Lung (tissue), 12 donors: ENCODE measurements around the gene BMP6. TPM values are rescaled to one million over a fixed set of nuclear protein-coding genes. Genes with fewer than 3 reads are reported as not detected.

ENCODE experiments used
- ATAC-seq: fragments of 200-7000 bp; cut with Tn5 transposase; one replicate; pipeline ENCODE4 v1.9.1; 2020; ENCODE audit warnings: moderate number of reproducible peaks; ENCODE audit not compliant: insufficient read depth, low FRiP score
- DNase-seq, 3 donors: peaks; one replicate each; pipeline ENCODE4 v3.0.0-alpha.2; 2013 to 2017
- H3K27ac ChIP-seq, 2 donors: one replicate each; pipeline ENCODE4 v1.5.1; 2013; ENCODE audit warnings: mild to moderate bottlenecking in 2 of 2, moderate library complexity in 2 of 2, control low read depth in 1 of 2, inconsistent platforms in 1 of 2, low read depth in 1 of 2, low read length in 1 of 2
- H3K27me3 ChIP-seq, 3 donors: one replicate each; pipeline ENCODE4 v1.5.1; 2013; ENCODE audit warnings: low read length in 2 of 3; ENCODE audit not compliant: control insufficient read depth in 3 of 3, insufficient read depth in 3 of 3
- H3K36me3 ChIP-seq, 4 donors: one replicate each; pipeline ENCODE4 v1.5.1; 2013; ENCODE audit warnings: low read length in 4 of 4, mild to moderate bottlenecking in 1 of 4, moderate library complexity in 1 of 4; ENCODE audit not compliant: control insufficient read depth in 4 of 4, insufficient read depth in 4 of 4
- H3K4me1 ChIP-seq, 5 donors: one replicate each; pipeline ENCODE4 v1.5.1; 2013; ENCODE audit warnings: low read length in 5 of 5, mild to moderate bottlenecking in 2 of 5, moderate library complexity in 1 of 5; ENCODE audit not compliant: control insufficient read depth in 5 of 5, insufficient read depth in 5 of 5
- H3K4me3 ChIP-seq: one replicate; pipeline ENCODE4 v1.5.1; 2013; ENCODE audit warnings: mild to moderate bottlenecking, control low read depth, moderate library complexity
- H3K9ac ChIP-seq, 2 donors: one replicate each; pipeline ENCODE4 v1.5.1; 2013; ENCODE audit warnings: low read length in 2 of 2, control low read depth in 1 of 2; ENCODE audit not compliant: insufficient read depth in 1 of 2
- H3K9me3 ChIP-seq, 4 donors: one replicate each; pipeline ENCODE4 v1.5.1; 2013; ENCODE audit warnings: low read length in 3 of 4, mild to moderate bottlenecking in 1 of 4, moderate library complexity in 1 of 4; ENCODE audit not compliant: control insufficient read depth in 4 of 4, insufficient read depth in 3 of 4
- WGBS, 2 donors: extraction: QIAGEN DNeasy Blood & Tissue Kit; methylation state at CpG; one replicate each; pipeline ENCODE4 v1.1.7; 2013; 5-methylcytosine and 5-hydroxymethylcytosine counted together
- polyA plus RNA-seq, 2 donors: library from polyadenylated mRNA; stranded (reverse); fragments of 200-250 nt; gene quantifications; one replicate each; pipeline ENCODE4 v1.2.1, GENCODE V29; 2013
- total RNA-seq, 2 donors: library from RNA; depleted of rRNA in 1 of 2; stranded (reverse); fragments of >200 nt in 1 of 2; gene quantifications; one replicate each; pipeline ENCODE4 v1.2.1, GENCODE V29; 2014 to 2021
- TF ChIP-seq, protein P1 (sequence below): IDR thresholded peaks from 2 replicates; pipeline ENCODE4 v1.5.1; 2012; ENCODE audit warnings: mild to moderate bottlenecking; ENCODE audit errors: control extremely low read depth, extremely low read depth
- donor health status: control.
- donor health status: control.
- donor health status: Bipolar disorder and iron deficiency.
- donor health status: healthy.
- donor health status: DM: yes; HTN: yes; CAD: no.

The BMP6 gene
- total and polyA plus RNA-seq, 4 donors, result 2.3 to 17.3 (median 10.6) TPM

DNA sequence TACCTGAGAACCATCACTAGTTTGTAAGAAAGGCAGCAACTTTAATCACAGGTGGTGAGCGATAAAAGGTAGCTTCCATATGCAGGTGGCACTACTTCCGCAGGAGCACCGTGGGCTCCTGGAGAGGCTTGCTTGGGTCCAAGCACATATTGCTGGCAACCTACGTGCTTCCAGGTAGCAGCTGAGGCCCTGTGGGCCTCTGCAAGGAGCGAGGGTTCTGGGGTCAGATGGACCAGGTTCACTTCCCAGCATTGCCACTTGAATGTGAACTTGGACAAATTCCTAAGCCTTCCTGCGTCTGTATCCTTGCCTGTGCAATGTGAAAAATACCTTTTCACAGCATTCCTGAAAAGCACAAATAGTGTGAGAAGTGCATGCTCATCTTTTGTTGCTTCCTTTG lies 153.7 kb downstream of the BMP6 start:
- H3K27ac ChIP-seq, result no peak overlapping the region
- no peaks in the 10 kb centered on the region for H3K27me3 ChIP-seq
- no peak for ATAC-seq
- H3K9ac ChIP-seq, result no peak overlapping the region
- no peaks in the 10 kb centered on the region for H3K9me3 ChIP-seq
- WGBS, 2 donors, result 94 to 95% methylated on average over 6 of the region's 6 CpGs
- H3K4me3 ChIP-seq, result no peak overlapping the region
- TF ChIP-seq, protein P1, sequence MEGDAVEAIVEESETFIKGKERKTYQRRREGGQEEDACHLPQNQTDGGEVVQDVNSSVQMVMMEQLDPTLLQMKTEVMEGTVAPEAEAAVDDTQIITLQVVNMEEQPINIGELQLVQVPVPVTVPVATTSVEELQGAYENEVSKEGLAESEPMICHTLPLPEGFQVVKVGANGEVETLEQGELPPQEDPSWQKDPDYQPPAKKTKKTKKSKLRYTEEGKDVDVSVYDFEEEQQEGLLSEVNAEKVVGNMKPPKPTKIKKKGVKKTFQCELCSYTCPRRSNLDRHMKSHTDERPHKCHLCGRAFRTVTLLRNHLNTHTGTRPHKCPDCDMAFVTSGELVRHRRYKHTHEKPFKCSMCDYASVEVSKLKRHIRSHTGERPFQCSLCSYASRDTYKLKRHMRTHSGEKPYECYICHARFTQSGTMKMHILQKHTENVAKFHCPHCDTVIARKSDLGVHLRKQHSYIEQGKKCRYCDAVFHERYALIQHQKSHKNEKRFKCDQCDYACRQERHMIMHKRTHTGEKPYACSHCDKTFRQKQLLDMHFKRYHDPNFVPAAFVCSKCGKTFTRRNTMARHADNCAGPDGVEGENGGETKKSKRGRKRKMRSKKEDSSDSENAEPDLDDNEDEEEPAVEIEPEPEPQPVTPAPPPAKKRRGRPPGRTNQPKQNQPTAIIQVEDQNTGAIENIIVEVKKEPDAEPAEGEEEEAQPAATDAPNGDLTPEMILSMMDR, result no peak
- DNase-seq, result no peak
- peaks cover 27 to 33% (median 28%) of the 10 kb centered on the region in 4 donors for H3K36me3 ChIP-seq
- no peaks in the 10 kb centered on the region for H3K4me1 ChIP-seq

DNA sequence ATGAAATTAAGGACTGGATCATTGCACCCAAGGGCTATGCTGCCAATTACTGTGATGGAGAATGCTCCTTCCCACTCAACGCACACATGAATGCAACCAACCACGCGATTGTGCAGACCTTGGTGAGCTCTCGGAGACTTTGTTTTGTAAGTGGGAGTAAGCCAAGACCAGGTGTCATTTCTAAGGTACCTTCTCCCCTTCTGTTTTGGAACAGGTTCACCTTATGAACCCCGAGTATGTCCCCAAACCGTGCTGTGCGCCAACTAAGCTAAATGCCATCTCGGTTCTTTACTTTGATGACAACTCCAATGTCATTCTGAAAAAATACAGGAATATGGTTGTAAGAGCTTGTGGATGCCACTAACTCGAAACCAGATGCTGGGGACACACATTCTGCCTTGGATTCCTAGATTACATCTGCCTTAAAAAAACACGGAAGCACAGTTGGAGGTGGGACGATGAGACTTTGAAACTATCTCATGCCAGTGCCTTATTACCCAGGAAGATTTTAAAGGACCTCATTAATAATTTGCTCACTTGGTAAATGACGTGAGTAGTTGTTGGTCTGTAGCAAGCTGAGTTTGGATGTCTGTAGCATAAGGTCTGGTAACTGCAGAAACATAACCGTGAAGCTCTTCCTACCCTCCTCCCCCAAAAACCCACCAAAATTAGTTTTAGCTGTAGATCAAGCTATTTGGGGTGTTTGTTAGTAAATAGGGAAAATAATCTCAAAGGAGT lies 154.2 kb downstream of the BMP6 start:
- H3K4me1 ChIP-seq, result no peaks in the 10 kb centered on the region
- TF ChIP-seq, protein P1, result no peak
- ATAC-seq (no peak), DNase-seq (no peak)
- WGBS, 2 donors, result 91% methylated on average over 13 of the region's 13 CpGs
- H3K27me3 ChIP-seq, result no peaks in the 10 kb centered on the region
- no peaks in the 10 kb centered on the region for H3K9me3 ChIP-seq
- H3K4me3 ChIP-seq, result no peak overlapping the region
- no peak overlapping the region for H3K9ac ChIP-seq
- H3K27ac ChIP-seq, result no peak overlapping the region
- peaks cover 31 to 37% (median 33%) of the 10 kb centered on the region in 4 donors for H3K36me3 ChIP-seq

DNA sequence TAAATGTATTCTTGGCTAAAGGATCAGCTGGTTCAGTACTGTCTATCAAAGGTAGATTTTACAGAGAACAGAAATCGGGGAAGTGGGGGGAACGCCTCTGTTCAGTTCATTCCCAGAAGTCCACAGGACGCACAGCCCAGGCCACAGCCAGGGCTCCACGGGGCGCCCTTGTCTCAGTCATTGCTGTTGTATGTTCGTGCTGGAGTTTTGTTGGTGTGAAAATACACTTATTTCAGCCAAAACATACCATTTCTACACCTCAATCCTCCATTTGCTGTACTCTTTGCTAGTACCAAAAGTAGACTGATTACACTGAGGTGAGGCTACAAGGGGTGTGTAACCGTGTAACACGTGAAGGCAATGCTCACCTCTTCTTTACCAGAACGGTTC lies 154.8 kb downstream of the BMP6 start:
- no peaks in the 10 kb centered on the region for H3K27me3 ChIP-seq
- TF ChIP-seq, protein P1, result no peak
- H3K4me1 ChIP-seq, result no peaks in the 10 kb centered on the region
- H3K4me3 ChIP-seq, result no peak overlapping the region
- H3K9me3 ChIP-seq, result no peaks in the 10 kb centered on the region
- no peak overlapping the region for H3K27ac ChIP-seq
- peaks cover 32 to 41% (median 38%) of the 10 kb centered on the region in 4 donors for H3K36me3 ChIP-seq
- no peak for ATAC-seq
- WGBS, 2 donors, result 95 to 97% methylated on average over 9 of the region's 9 CpGs
- no peak overlapping the region for H3K9ac ChIP-seq
- no peak for DNase-seq
